ENCODE results near the gene ERC1.

ERC1 gene

DNA sequence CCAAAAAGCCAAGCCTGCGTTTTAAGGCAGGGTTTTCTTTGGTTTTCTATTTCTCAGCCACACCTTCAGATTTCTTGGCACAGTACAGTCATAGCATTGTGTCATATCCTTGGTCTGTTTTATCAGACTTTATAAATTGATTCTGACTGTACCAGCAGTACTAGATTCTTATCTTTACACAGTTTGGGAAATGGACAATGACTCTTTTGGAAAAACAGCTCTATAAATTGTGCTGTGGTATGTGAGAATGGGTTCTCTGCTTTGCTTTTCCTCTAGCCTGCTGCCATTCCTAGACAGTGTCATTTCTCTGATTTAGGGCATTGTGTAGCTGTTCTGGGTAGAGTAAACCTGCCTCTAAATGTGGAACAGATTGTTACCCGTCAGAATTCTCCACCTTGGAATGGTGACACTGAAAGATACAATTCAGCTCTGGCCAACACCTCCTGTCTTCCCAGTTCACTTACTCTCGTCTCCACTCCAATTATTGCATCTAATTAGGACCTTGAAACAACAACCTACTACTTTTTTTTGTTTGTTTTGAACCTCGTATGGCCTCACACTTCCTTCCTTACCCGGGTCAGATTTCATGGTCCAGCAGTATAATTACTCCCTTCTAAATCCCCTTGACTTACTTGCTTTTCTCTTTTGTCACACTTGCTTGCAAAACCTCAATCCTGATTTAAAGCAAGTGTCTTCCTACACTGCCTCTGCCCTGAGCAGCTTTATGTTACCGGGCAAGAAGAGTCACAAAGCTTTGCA, 226.3 kb downstream of the ERC1 start:
- peak; percentile 17 for DNase-seq (ENCODE audit: low read depth, low spot score)
- TF ChIP-seq, protein P1, sequence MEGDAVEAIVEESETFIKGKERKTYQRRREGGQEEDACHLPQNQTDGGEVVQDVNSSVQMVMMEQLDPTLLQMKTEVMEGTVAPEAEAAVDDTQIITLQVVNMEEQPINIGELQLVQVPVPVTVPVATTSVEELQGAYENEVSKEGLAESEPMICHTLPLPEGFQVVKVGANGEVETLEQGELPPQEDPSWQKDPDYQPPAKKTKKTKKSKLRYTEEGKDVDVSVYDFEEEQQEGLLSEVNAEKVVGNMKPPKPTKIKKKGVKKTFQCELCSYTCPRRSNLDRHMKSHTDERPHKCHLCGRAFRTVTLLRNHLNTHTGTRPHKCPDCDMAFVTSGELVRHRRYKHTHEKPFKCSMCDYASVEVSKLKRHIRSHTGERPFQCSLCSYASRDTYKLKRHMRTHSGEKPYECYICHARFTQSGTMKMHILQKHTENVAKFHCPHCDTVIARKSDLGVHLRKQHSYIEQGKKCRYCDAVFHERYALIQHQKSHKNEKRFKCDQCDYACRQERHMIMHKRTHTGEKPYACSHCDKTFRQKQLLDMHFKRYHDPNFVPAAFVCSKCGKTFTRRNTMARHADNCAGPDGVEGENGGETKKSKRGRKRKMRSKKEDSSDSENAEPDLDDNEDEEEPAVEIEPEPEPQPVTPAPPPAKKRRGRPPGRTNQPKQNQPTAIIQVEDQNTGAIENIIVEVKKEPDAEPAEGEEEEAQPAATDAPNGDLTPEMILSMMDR (IDR thresholded peaks at IDR 0.05; ENCODE audit: insufficient read depth, low read length, missing control alignments), result no peak
- no peak overlapping the region for H3K4me3 ChIP-seq (ENCODE audit: low read depth, low read length)
- ChIA-PET POLR2A (no interaction called here), CTCF (no interaction called here)

DNA sequence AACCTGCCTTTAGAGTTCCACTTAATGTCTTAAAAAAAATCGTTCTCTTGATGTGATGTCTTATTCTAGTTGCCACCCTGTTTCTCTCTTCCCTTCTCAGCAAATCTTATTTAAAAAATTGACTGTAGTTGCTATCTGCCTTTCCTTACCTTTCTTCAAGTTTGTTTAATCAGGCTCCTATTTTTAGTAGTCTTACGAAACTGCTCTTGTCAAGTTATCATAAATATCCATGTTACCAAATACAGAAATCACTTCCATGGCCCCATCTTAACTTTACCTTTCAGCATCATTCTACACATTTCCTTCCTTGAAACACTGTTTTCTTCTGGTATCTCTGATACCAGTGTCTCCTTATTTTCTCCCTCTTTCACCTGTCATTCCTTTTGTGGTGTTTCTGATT, 227.3 kb downstream of the ERC1 start:
- ChIA-PET POLR2A (no interaction called here), CTCF (interaction anchor here (2.3 kb wide), 1 partner anchor 365 kb away, joined by 6 read pairs; no protein-coding TSS in a partner anchor)
- TF ChIP-seq, protein P1 (IDR thresholded peaks at IDR 0.05; ENCODE audit: insufficient read depth, low read length, missing control alignments), result no peak
- DNase-seq (ENCODE audit: low read depth, low spot score), result no peak
- H3K4me3 ChIP-seq (ENCODE audit: low read depth, low read length), result no peak overlapping the region

DNA sequence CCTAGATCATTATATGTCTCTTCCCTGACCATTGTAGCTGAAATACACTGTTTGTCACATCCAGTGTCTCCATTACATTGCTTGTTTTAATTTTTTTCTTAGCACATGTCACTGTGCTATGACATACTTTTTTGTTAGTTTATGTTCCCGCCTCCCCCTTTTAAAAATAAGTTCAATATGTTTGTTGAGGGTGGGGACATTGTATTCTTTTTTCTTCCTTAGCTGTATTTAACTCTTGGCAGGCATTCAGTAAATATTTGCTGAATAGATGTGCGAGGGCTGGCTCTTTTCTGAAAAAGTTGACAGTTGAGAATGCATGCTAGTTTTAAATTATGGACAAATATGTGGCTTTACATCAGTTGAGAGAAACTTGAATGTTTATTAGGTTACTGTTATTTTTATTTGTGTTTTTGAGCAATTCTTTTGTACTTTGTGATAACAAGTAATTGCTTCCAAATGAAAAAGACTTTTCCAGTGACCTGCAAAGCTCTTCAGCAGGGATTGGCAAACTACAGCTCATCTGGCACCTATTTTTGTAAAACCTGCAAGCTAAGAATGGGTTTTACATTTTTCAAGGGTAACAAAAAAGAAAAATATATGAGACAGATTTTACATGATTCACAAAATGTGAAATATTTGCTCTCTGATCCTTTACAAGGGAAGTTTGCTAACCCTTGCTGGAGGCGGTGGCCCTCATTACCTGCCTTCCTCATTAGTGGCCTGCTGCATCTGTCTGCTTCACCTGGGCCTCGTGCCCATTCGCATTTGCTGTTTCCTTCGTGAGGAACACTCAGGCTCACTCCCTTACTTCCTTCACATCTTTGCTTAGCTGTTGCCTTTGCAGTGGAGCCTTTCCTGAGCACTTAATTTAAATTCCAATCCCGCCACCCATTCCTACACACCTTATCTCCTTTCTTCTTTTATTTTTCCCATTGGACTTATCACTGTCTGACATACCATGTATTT, 229.4 kb downstream of the ERC1 start:
- ChIA-PET POLR2A (no interaction called here), CTCF (interaction anchor here (1.0 to 2.3 kb wide), 3 partner anchors 13 to 363 kb away, joined by 4 to 6 read pairs (median 5); no protein-coding TSS in a partner anchor)
- DNase-seq (ENCODE audit: low read depth, low spot score), result no peak
- H3K4me3 ChIP-seq (ENCODE audit: low read depth, low read length), result no peak overlapping the region
- TF ChIP-seq, protein P1 (IDR thresholded peaks at IDR 0.05; ENCODE audit: insufficient read depth, low read length, missing control alignments), result no peak

DNA sequence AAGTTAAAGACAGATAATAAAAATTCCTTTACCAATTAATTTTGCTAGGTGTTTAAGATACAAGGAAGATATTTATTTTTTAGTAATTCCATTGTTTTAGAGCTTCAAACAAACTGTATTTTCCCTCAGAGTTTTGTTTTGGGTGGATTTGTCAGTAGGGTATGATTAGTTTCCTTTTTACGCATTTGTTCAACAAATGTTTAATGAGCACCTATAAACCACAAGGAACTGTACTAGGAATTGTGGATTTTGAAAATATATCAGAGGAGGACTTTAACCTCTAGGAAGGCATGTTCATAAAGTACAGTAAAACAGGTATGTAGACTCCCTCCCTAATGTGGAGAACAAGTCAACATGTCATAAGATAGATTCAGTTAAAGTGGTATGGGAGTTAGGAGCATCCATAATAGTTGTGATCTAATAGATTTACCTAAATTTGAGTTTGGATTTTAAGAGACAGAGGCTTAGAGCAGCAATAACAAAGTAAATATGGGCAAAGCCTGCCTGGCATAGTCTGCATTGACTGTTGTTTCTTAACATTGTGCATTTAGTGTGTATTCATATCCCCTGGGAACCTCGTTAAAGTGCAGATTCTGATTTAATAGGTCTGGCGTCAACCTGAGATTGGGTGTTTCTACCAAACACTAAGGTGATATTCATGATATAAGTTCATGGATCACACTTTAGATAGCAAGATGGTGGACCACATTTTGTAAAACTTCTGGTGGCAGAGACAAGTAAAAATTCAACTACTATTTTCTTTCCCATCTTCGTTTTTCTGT, 232.0 kb downstream of the ERC1 start:
- DNase-seq (ENCODE audit: low read depth, low spot score), result no peak
- ChIA-PET POLR2A (no interaction called here), CTCF (interaction anchor here (0.9 to 1.3 kb wide), 3 partner anchors 9 to 106 kb away, joined by 3 to 5 read pairs (median 3); no protein-coding TSS in a partner anchor)
- TF ChIP-seq, protein P1 (IDR thresholded peaks at IDR 0.05; ENCODE audit: insufficient read depth, low read length, missing control alignments), result no peak
- H3K4me3 ChIP-seq (ENCODE audit: low read depth, low read length), result no peak overlapping the region

DNA sequence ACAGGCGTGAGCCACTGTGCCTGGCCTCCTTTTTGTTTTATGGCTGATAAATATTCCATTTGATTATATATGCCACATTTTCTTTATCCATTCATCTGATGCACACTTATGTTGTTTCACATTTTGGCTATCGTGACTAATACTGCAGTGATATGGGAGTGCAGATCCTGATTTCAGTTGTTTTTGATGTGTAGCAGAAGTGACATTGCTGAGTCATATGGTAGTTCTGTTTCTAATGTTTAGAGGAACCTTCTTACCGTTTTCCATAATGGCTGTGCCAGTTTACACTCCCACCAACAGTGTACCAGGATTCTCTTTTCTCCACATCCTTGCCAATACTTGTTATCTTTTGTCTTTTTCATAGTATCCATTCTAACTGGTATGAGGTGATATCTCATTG, 235.9 kb downstream of the ERC1 start:
- CTCF ChIA-PET, result no interaction called here
- TF ChIP-seq, protein P1 (IDR thresholded peaks at IDR 0.05; ENCODE audit: insufficient read depth, low read length, missing control alignments), result no peak
- POLR2A ChIA-PET, result no interaction called here
- DNase-seq (ENCODE audit: low read depth, low spot score), result no peak
- no peak overlapping the region for H3K4me3 ChIP-seq (ENCODE audit: low read depth, low read length)
